HG02798 (cell line): ENCODE measurements around the gene IFNAR1.
"Not testable (repeated sequence)": the region's sequence is repeated elsewhere in the genome, so short reads cannot be mapped to it uniquely, and the experiment has no call there.

Experiments used
- ATAC-seq: cut with Tn5 transposase; IDR thresholded peaks from one replicate; pipeline ENCODE4 v1.9.1; 2021; ENCODE audit warnings: mild to moderate bottlenecking; ENCODE audit not compliant: unreplicated experiment, poor library complexity

The IFNAR1 gene

DNA sequence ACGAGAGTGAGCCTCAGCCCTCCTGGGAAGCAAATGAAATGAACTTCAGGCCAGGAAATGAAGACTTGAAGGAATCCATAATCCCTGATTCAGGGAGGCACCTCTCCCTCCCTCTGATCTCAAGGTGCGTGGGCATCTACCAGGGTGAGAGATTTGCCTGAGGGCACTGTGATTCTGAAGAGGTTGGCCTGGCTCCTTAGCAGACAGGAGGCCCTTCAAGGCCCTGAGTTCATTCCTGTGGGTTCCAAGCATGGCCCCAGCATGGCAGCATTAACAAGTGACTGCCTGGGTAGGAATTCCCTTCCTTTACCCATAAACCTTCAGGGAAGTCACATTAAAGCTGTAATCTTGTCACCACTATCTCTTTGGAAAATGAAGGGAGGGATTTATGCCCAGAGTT, 48.7 kb downstream of the IFNAR1 start:
- ATAC-seq: no peak

- ATAC-seq: no peak
Observed at GRCh38 chr21:33374080-33374449, 49.3 kb downstream of the IFNAR1 start.

GRCh38 chr21:33374450-33375096, 49.8 kb downstream of the IFNAR1 start:
- peak; percentile 54 for ATAC-seq

GRCh38 chr21:33375101-33375644, 50.4 kb downstream of the IFNAR1 start:
- ATAC-seq: no peak

DNA sequence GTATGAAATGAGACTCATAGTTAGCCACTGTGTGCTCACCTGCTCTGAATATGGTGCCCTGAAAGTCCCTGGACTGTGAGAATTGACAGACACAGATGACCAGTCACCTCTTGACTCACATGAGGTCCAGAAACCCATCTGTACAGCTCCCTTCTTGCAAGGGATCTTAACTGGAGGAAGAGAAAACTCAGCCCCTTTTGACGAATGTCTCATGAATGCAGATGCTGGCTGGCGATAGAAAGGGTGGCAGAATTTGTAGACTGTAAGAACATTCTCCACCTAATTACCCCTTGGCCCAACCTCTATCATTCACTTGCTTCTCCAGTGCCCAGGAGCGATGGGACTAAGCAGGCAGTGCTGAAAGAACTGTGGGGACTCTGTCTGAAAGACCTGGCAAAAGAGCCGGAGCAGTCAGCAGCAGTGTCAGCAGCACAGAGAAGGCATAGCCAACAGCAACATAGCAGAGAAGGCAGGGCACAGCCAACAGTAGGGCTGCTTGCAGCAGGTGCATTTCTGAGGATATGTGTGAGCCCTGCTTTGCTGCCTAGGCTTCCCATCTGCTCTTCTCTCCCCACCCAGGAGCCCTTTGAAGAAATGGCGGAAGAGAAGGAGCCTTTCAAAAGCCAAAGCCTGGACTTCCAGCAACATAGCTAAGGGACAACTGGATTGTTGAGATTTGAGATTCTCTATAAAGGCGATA, 52.6 kb downstream of the IFNAR1 start:
- no peak for ATAC-seq

GRCh38 chr21:33378081-33378480, 53.3 kb downstream of the IFNAR1 start:
- ATAC-seq: no peak

- ATAC-seq: not testable (repeated sequence)
Observed at GRCh38 chr21:33379934-33380333, 55.2 kb downstream of the IFNAR1 start.

DNA sequence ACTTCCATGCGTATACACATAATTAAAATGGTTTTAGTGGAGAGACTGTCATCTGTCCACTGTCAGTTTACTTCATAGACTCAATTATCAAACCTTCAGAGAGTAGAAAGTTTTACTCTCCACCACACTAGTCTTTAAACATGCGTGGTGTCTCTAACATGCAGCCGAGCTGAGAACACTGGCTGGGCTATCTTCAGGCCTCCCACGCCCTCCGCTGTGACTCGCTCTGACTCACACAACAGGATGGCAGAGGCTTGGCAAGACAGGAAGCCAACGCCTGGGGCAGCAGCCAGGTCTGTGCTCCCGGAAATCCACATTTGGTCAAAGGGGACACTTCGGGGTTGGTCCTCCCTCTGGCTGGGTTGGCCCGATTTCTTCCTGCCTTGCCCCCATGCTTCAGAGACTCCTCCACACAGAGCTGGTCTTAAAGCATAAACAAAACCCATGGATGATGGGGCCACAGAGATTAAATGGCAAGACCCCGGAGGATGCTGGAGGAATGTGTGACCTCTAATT, 55.8 kb downstream of the IFNAR1 start:
- peak; percentile 60 for ATAC-seq

DNA sequence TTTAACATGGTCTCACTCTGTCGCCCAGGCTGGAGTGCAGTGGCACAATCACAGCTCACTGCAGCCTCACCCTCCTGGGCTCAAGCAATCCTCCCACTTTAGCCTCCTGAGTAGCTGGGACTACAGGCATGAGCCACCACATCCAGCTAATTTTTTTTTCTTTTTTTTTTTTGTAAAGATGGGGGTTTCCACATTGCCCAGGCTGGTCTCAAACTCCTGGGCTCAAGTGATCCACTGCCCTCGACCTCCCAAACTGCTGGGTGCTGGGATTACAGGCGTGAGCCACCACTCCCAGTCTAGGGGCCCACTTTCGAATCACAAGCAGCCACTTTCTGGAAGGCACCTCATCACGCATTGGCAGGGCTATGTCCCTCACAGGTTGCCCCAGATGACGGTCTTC, 56.6 kb downstream of the IFNAR1 start:
- not testable (repeated sequence) for ATAC-seq

- peak; percentile 80 for ATAC-seq
Observed at GRCh38 chr21:33383056-33383888, 58.5 kb downstream of the IFNAR1 start.

GRCh38 chr21:33384841-33385331, 60.1 kb downstream of the IFNAR1 start:
- ATAC-seq: no peak

DNA sequence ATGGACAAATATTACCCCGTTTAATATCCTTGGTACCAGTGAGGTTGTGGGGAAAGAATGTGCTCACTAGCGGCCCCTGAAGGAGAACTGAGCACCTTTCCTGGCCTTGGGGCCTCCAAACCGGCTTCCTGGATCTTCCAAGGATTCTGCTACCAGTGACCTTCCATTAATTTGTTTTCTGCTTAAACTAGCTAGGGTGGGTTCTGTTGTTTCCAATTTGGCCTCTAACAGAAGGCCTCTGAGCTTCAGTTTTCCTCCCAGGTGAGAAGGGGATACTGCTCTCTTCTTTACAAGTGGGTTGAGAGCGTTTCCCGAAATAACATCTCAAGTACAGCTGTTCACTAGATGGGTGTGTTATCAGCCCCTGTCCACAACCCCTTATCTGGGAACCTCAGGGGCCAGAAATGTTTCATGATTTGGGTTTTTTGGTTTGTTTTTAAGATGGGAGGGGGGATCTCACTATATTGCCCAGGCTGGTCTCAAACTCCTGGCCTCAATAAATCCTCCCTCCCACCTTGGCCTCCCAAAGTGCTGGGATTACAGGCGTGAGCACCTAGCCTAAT, 61.5 kb downstream of the IFNAR1 start:
- no peak for ATAC-seq

GRCh38 chr21:33387294-33387693, 62.5 kb downstream of the IFNAR1 start:
- ATAC-seq: no peak

DNA sequence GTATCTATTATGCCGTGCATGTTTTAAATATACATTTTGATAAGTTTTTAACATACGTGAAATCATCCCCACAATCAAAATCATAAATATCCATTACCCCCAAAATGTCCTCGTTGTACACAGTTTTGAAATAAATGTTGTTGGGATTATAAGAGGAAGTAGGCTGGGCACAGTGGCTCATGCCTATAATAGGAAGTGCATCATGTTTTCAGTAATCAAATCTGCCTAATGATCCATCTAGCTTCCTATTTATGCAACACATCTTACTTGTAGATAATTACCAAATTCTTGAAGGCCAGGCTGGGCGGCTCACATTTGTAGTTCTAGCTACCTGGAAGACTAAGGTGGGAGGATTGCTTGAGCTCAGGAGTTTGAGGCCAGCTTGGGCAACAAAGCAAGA, 63.4 kb downstream of the IFNAR1 start:
- ATAC-seq: no peak

- no peak for ATAC-seq
Observed at GRCh38 chr21:33390479-33390878, 65.7 kb downstream of the IFNAR1 start.

DNA sequence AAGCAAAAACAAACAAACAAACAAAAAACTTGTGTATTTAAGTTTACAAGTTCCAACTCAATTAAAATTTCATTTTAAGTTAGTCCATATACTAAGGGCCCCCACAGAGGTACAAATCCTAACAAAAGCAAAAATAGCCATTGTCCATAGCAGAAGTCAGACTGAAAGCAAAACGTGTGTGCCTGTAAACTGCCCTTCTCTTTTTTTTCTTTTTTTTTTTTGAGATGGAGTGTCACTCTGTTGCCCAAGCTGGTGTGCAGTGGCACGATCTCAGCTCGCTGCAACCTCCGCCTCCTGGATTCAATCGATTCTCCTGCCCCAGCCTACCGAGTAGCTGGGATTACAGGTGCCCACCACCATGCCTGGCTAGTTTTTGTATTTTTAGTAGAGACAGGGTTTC, 66.9 kb downstream of the IFNAR1 start:
- ATAC-seq: no peak

DNA sequence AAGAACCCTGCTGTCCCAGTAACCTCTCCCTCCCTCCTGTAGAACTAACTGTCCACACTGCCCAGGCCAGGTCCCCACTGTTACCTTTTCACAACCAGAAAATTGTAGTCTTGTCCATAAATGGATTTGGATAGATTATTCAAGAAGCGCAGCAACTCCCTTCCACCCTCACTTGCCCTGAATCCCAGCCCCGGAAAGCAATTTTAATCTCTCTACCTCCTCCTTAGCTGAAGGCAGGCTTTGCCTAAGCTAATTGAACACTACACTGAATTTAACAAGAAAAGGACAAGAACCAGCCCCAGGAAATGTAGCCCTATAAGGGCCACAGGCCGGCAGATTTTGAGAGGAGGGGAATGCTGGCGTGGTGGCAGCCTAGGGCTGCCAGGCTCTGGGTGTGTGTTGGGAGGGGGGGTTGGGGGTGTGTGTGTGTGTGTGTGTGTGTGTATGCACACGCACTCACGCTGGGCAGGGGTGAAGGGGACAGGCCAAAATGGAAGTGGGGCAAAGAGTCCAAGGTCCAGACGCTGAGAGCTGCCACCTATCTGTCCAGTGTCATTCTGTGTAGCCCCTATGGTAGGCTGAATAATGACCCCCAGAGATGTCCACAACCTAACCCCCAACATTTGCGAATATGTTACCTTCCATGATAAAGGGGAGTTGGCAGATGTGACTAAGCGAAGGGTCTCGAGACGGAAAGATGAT, 67.7 kb downstream of the IFNAR1 start:
- no peak for ATAC-seq

- no peak for ATAC-seq
Observed at GRCh38 chr21:33393348-33393747, 68.6 kb downstream of the IFNAR1 start.

DNA sequence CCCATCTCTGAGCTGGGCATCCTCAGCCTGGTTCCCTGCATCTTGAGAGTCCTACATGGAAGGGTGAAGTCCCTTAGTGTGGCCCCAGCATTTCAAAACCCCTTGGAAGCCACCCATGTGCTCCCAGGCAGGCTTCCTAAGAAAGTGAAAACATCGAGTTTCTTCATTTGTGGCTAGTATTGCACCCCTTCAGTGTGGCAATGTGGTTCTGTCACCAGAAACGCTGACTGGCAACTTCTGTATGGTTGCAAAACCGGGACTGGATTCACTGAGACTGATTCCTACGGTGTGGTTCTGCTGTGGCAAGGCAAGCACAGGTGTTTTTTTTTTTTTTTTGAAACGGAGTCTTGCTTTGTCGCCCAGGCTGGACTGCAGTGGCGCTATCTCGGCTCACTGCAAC, 69.5 kb downstream of the IFNAR1 start:
- no peak for ATAC-seq

- ATAC-seq: no peak
Observed at GRCh38 chr21:33395891-33396331, 71.1 kb downstream of the IFNAR1 start.
